Astrocyte (in vitro differentiated cells and primary cell): Measurements from ENCODE around the gene MYO15B. TPM values are rescaled to one million over a fixed set of nuclear protein-coding genes. Genes with fewer than 3 reads are reported as not detected.

Experiments used
- DNase-seq: peaks from one replicate; pipeline ENCODE4 v3.0.0-alpha.2; 2010; ENCODE audit warnings: low read depth
- FAIRE-seq: peaks from 2 replicates; lab custom pipeline; 2011; peaks lifted over from hg19 to GRCh38; lab: Jason Lieb, UNC
- H2AFZ ChIP-seq: 2 replicates; pipeline ENCODE4 v1.6.0; 2012; ENCODE audit warnings: low read depth, low read length, inconsistent platforms
- H3K27ac ChIP-seq: 2 replicates; pipeline ENCODE4 v1.5.1; 2011; ENCODE audit warnings: low read depth, low read length, inconsistent platforms
- H3K27me3 ChIP-seq: 2 replicates; pipeline ENCODE4 v1.6.0; 2011; ENCODE audit warnings: low read length, inconsistent platforms; ENCODE audit not compliant: insufficient read depth
- H3K36me3 ChIP-seq: 2 replicates; pipeline ENCODE4 v1.5.1; 2011; ENCODE audit warnings: low read length, inconsistent platforms; ENCODE audit not compliant: insufficient read depth
- H3K4me1 ChIP-seq: 2 replicates; pipeline ENCODE4 v1.5.1; 2011; ENCODE audit warnings: low read length, inconsistent platforms; ENCODE audit not compliant: insufficient read depth
- H3K4me2 ChIP-seq: 2 replicates; pipeline ENCODE4 v1.6.0; 2012; ENCODE audit warnings: low read length, inconsistent platforms
- H3K4me3 ChIP-seq: 2 replicates; pipeline ENCODE4 v1.5.1; 2011; ENCODE audit warnings: low read depth, mild to moderate bottlenecking, low read length, inconsistent platforms; ENCODE audit not compliant: insufficient read depth
- H3K79me2 ChIP-seq: 2 replicates; pipeline ENCODE4 v1.6.0; 2012; ENCODE audit warnings: mild to moderate bottlenecking, low read length, inconsistent platforms; ENCODE audit not compliant: insufficient read depth
- H3K9ac ChIP-seq: 2 replicates; pipeline ENCODE4 v1.6.0; 2012; ENCODE audit warnings: mild to moderate bottlenecking, low read length, inconsistent platforms
- H3K9me3 ChIP-seq: 2 replicates; pipeline ENCODE4 v1.5.1; 2012; ENCODE audit warnings: low read depth, mild to moderate bottlenecking, low read length, inconsistent platforms; ENCODE audit not compliant: insufficient read depth
- H4K20me1 ChIP-seq: 2 replicates; pipeline ENCODE4 v1.6.0; 2012; ENCODE audit warnings: low read length, inconsistent platforms; ENCODE audit not compliant: insufficient read depth
- H3K27ac Mint-ChIP-seq: one replicate; pipeline ENCODE4 v1.8.0; 2021; ENCODE audit warnings: mild to moderate bottlenecking, mixed read lengths; ENCODE audit not compliant: unreplicated experiment
- H3K27me3 Mint-ChIP-seq: one replicate; pipeline ENCODE4 v1.8.0; 2021; ENCODE audit warnings: low read depth, mixed read lengths; ENCODE audit not compliant: unreplicated experiment
- H3K36me3 Mint-ChIP-seq: one replicate; pipeline ENCODE4 v1.8.0; 2021; ENCODE audit warnings: low read depth, mixed read lengths; ENCODE audit not compliant: unreplicated experiment
- H3K4me1 Mint-ChIP-seq: one replicate; pipeline ENCODE4 v1.8.0; 2021; ENCODE audit warnings: low read depth, mixed read lengths; ENCODE audit not compliant: unreplicated experiment
- H3K4me3 Mint-ChIP-seq: one replicate; pipeline ENCODE4 v1.8.0; 2021; ENCODE audit warnings: mild to moderate bottlenecking, moderate library complexity, mixed read lengths; ENCODE audit not compliant: unreplicated experiment
- H3K9me3 Mint-ChIP-seq: one replicate; pipeline ENCODE4 v1.8.0; 2021; ENCODE audit warnings: mild to moderate bottlenecking, mixed read lengths; ENCODE audit not compliant: unreplicated experiment
- CTCF ChIP-seq: IDR thresholded peaks from 2 replicates; pipeline ENCODE4 v1.5.1; 2011; ENCODE audit warnings: low read depth, mild to moderate bottlenecking, inconsistent platforms, low read length, moderate library complexity; ENCODE audit not compliant: insufficient read depth
- EZH2 ChIP-seq: IDR thresholded peaks from 2 replicates; pipeline ENCODE4 v1.6.1; 2012; ENCODE audit warnings: mild to moderate bottlenecking, low read length, inconsistent platforms; ENCODE audit not compliant: insufficient read depth
- total RNA-seq: library from RNA; stranded (reverse); gene quantifications from 2 replicates; pipeline ENCODE4 v1.2.1, GENCODE V29; 2021

The MYO15B gene
- total RNA-seq, 1 donor from 2014 or later, result 3.5 TPM

DNA sequence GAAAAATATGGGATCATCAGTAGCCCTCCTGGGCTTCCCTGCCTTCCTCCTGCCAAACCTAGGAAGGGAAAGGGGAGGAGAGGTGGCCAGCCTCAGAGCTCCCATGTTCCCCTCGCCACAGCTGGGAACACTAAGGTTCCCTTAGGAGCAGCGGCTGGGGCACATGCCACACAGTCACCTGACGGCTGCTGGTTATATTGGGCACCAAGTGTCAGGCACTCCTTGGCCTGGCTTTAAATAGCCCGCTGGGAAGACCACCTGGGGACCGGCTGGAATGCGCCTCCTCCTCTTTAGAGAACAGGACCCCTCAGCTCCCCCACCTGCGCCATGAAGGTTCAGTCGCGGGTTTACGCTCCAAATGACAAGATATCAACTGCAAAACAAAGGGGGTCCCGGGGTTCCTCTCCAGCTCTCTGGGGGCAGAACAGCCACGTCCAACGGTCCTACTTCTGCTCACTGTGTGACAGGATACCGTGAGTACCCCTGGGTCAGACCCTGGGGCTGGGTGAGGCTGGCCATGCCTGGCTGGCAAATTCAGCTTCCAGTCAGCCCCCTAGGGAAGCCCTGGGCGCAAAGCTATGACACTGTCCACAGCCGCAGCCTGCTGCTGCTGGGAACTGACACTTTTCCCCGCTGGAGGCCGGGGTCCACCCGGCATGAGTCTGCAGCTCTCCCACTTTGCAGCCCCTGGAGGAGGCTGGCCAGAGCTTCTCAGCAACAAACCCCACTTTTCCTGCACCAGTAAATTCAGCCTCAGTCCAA is 49.0 kb downstream of the MYO15B start:
- no peak overlapping the region for H3K4me3 Mint-ChIP-seq
- Histone ChIP-seq H3K4me1 (peaks cover 13% of the 10 kb centered on the region), H3K4me2 (no peak overlapping the region), H3K36me3 (no peaks in the 10 kb centered on the region), H2AFZ (no peak overlapping the region), H3K9me3 (no peaks in the 10 kb centered on the region), H4K20me1 (peaks cover 7% of the 10 kb centered on the region), H3K79me2 (no peaks in the 10 kb centered on the region), H3K27ac (no peak overlapping the region), H3K27me3 (no peaks in the 10 kb centered on the region), H3K4me3 (no peak overlapping the region), H3K9ac (no peak overlapping the region)
- no peaks in the 10 kb centered on the region for H3K27me3 Mint-ChIP-seq
- DNase-seq (no peak), FAIRE-seq (no peak)
- no peak overlapping the region for H3K27ac Mint-ChIP-seq
- TF ChIP-seq EZH2, result no peak
- TF ChIP-seq CTCF, result no peak
- peaks cover 6% of the 10 kb centered on the region for H3K36me3 Mint-ChIP-seq
- H3K4me1 Mint-ChIP-seq, result peaks cover 6% of the 10 kb centered on the region
- no peaks in the 10 kb centered on the region for H3K9me3 Mint-ChIP-seq

DNA sequence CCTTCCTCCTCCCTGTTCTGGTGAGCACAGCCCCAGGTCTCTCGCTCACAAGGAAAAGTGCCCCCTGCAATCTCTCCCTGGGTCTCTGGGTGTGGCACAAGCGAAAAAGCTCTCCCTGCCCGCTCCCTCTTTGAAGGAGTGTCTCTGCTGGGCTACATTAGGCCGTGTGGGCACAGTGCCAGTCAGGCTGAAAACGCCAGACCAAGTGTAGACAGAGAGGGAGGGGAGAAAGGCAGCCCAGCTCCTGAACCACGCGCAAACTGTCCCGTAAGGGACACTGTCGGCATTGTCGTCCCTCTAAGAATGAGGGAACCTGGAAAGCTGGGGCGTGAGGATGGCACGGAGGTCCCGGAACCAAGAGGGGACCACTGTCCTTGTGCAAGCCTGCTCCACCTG is 49.5 kb downstream of the MYO15B start:
- H3K4me1 Mint-ChIP-seq, result peaks cover 6% of the 10 kb centered on the region
- no peaks in the 10 kb centered on the region for H3K27me3 Mint-ChIP-seq
- Histone ChIP-seq H3K27ac (no peak overlapping the region), H3K36me3 (no peaks in the 10 kb centered on the region), H3K4me2 (no peak overlapping the region), H3K79me2 (no peaks in the 10 kb centered on the region), H3K27me3 (no peaks in the 10 kb centered on the region), H4K20me1 (peaks cover 7% of the 10 kb centered on the region), H3K4me1 (peaks cover 13% of the 10 kb centered on the region), H3K9me3 (no peaks in the 10 kb centered on the region), H3K4me3 (no peak overlapping the region), H3K9ac (no peak overlapping the region), H2AFZ (no peak overlapping the region)
- peaks cover 11% of the 10 kb centered on the region for H3K36me3 Mint-ChIP-seq
- DNase-seq (no peak), FAIRE-seq (no peak)
- TF ChIP-seq CTCF, result no peak
- TF ChIP-seq EZH2, result no peak
- no peak overlapping the region for H3K27ac Mint-ChIP-seq
- no peak overlapping the region for H3K4me3 Mint-ChIP-seq
- H3K9me3 Mint-ChIP-seq, result no peaks in the 10 kb centered on the region

DNA sequence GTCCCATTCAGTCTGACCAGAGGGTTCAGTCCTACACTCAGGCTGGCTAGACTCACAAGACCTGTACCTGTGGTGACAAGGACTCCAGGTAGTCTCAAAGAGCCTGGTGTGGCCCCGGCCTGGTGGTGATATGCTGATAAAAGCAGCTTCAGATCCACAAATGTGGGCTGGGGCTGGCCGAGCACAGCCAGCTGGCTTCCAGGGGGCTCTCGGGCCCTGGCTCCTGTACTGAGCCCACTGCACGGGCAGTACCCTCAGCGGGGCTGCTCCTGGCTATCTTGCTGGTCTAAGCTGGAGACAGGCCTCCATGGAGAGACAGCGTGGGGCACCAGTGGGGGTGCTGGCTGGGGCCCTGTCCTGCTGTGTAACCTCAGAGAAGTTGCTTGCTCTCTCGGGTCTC is 50.0 kb downstream of the MYO15B start:
- no peak overlapping the region for H3K4me3 ChIP-seq

More for the DNA sequence above, 50.0 kb downstream of the MYO15B start:
- H3K27me3 ChIP-seq, result no peaks in the 10 kb centered on the region
- peaks cover 7% of the 10 kb centered on the region for H4K20me1 ChIP-seq
- TF ChIP-seq EZH2, result no peak
- no peak for TF ChIP-seq CTCF
- H3K9me3 Mint-ChIP-seq, result no peaks in the 10 kb centered on the region
- no peak overlapping the region for H3K9ac ChIP-seq
- no peak for DNase-seq
- H3K79me2 ChIP-seq, result no peaks in the 10 kb centered on the region
- H3K4me3 Mint-ChIP-seq, result no peak overlapping the region
- peaks cover 13% of the 10 kb centered on the region for H3K36me3 Mint-ChIP-seq
- H3K27me3 Mint-ChIP-seq, result no peaks in the 10 kb centered on the region
- H3K4me2 ChIP-seq, result no peak overlapping the region
- no peak overlapping the region for H3K27ac ChIP-seq
- no peak overlapping the region for H3K27ac Mint-ChIP-seq
- peaks cover 6% of the 10 kb centered on the region for H3K4me1 Mint-ChIP-seq
- no peak overlapping the region for H2AFZ ChIP-seq
- no peak for FAIRE-seq
- no peaks in the 10 kb centered on the region for H3K36me3 ChIP-seq
- no peaks in the 10 kb centered on the region for H3K9me3 ChIP-seq
- peaks cover 13% of the 10 kb centered on the region for H3K4me1 ChIP-seq
